MM.1S (cell line): Measurements from ENCODE around the gene TESK2.

Experiments
- DNase-seq: peaks from one replicate; pipeline ENCODE4 v3.0.0-alpha.2; 2015
- H2AFZ ChIP-seq: fragments of 300-600 bp; sonication (generic); 2 replicates; pipeline ENCODE4 v1.6.0; 2016; ENCODE audit warnings: antibody characterized with exemption, low read length
- H3F3A ChIP-seq: fragments of 300-600 bp; sonication (generic); 2 replicates; pipeline ENCODE4 v1.6.1; 2016; ENCODE audit warnings: mild to moderate bottlenecking, antibody characterized with exemption, low read length, moderate library complexity, mixed read lengths; ENCODE audit not compliant: insufficient read depth
- H3K27ac ChIP-seq: fragments of 300-600 bp; sonication (generic); 2 replicates; pipeline ENCODE4 v1.5.1; 2016; ENCODE audit warnings: mild to moderate bottlenecking, low read length
- H3K27me3 ChIP-seq: fragments of 300-600 bp; sonication (generic); replicated peaks from 2 replicates; pipeline ENCODE4 v1.6.0; 2016; ENCODE audit warnings: low read length; ENCODE audit not compliant: insufficient read depth
- H3K36me3 ChIP-seq: fragments of 300-600 bp; sonication (generic); replicated peaks from 2 replicates; pipeline ENCODE4 v1.6.1; 2016; ENCODE audit warnings: mild to moderate bottlenecking, low read length, mixed read lengths; ENCODE audit not compliant: insufficient read depth
- H3K4me1 ChIP-seq: fragments of 300-600 bp; sonication (generic); 2 replicates; pipeline ENCODE4 v1.6.1; 2016; ENCODE audit warnings: low read length, mixed read lengths
- H3K4me2 ChIP-seq: fragments of 300-600 bp; sonication (generic); 2 replicates; pipeline ENCODE4 v1.6.0; 2016; ENCODE audit warnings: low read depth, low read length
- H3K4me3 ChIP-seq: fragments of 300-600 bp; sonication (generic); 2 replicates; pipeline ENCODE4 v1.5.1; 2016; ENCODE audit warnings: low read length, mixed read lengths
- H3K79me2 ChIP-seq: fragments of 300-600 bp; sonication (generic); 2 replicates; pipeline ENCODE4 v1.6.1; 2016; ENCODE audit warnings: mixed run types, low read length, mixed read lengths
- H3K9ac ChIP-seq: fragments of 300-600 bp; sonication (generic); 2 replicates; pipeline ENCODE4 v1.6.1; 2016; ENCODE audit warnings: low read length, mixed read lengths
- H3K9me2 ChIP-seq: fragments of 300-600 bp; sonication (generic); replicated peaks from 2 replicates; pipeline ENCODE4 v1.6.1; 2016; ENCODE audit warnings: mild to moderate bottlenecking, low read length, mixed read lengths; ENCODE audit not compliant: insufficient read depth
- H3K9me3 ChIP-seq: fragments of 300-600 bp; sonication (generic); replicated peaks from 2 replicates; pipeline ENCODE4 v1.6.1; 2016; ENCODE audit warnings: mild to moderate bottlenecking, low read length, mixed read lengths; ENCODE audit not compliant: insufficient read depth
- H4K20me1 ChIP-seq: fragments of 300-600 bp; sonication (generic); 2 replicates; pipeline ENCODE4 v1.6.1; 2016; ENCODE audit warnings: mild to moderate bottlenecking, low read length, moderate library complexity, mixed read lengths; ENCODE audit not compliant: insufficient read depth
- CTCF ChIP-seq: fragments of 300-600 bp; sonication (generic); IDR thresholded peaks from 2 replicates; pipeline ENCODE4 v1.5.1; 2016; ENCODE audit warnings: antibody characterized with exemption, low read length, mixed read lengths
- EZH2 ChIP-seq: fragments of 300-600 bp; sonication (generic); optimal IDR thresholded peaks from 2 replicates; pipeline ENCODE3; 2017; ENCODE audit warnings: low read depth, mild to moderate bottlenecking, antibody characterized with exemption, low read length, mixed read lengths
- EZH2phosphoT487 ChIP-seq: fragments of 300-600 bp; sonication (generic); IDR thresholded peaks from 2 replicates; pipeline ENCODE4 v1.6.1; 2018; ENCODE audit warnings: antibody characterized with exemption, low read length

TESK2 gene

GRCh38 chr1:45395051-45395450 is 95.9 kb downstream of the TESK2 start:
- Histone ChIP-seq H3K9me2 (no peaks in the 10 kb centered on the region), H3K36me3 (no peaks in the 10 kb centered on the region), H2AFZ (no peak overlapping the region), H3K27me3 (no peaks in the 10 kb centered on the region), H3F3A (no peaks in the 10 kb centered on the region), H3K4me3 (no peak overlapping the region), H3K4me1 (peaks cover 15% of the 10 kb centered on the region), H3K79me2 (no peaks in the 10 kb centered on the region), H3K9me3 (no peaks in the 10 kb centered on the region), H3K4me2 (peak overlapping the region; percentile 21; the same call in 1 of the 2 replicates), H4K20me1 (no peaks in the 10 kb centered on the region), H3K9ac (no peak overlapping the region), H3K27ac (no peak overlapping the region)
- no peak for DNase-seq
- TF ChIP-seq EZH2, result no peak

GRCh38 chr1:45394342-45394741 is 96.6 kb downstream of the TESK2 start:
- peak overlapping the region; percentile 48 for H3K4me2 ChIP-seq

GRCh38 chr1:45393718-45394302 is 97.2 kb downstream of the TESK2 start:
- H3K79me2 ChIP-seq, result no peaks in the 10 kb centered on the region
- TF ChIP-seq EZH2phosphoT487 (no peak), EZH2 (no peak), CTCF (no peak)
- DNase-seq, result no peak
- H3K9me2 ChIP-seq, result no peaks in the 10 kb centered on the region
- H3K27me3 ChIP-seq, result no peaks in the 10 kb centered on the region
- no peaks in the 10 kb centered on the region for H3K9me3 ChIP-seq
- H3K9ac ChIP-seq, result no peak overlapping the region
- H3K27ac ChIP-seq, result peak overlapping the region; percentile 15; the same call in 1 of the 2 replicates
- H4K20me1 ChIP-seq, result no peaks in the 10 kb centered on the region
- H3F3A ChIP-seq, result no peaks in the 10 kb centered on the region
- H2AFZ ChIP-seq, result 0 out of 2 replicates have a peak overlapping the region, but pooled peaks have one; percentile 4
- peak overlapping the region; percentile 48 for H3K4me2 ChIP-seq
- peaks cover 15% of the 10 kb centered on the region for H3K4me1 ChIP-seq
- H3K4me3 ChIP-seq, result no peak overlapping the region
- H3K36me3 ChIP-seq, result no peaks in the 10 kb centered on the region

More at GRCh38 chr1:45394342-45394741, 96.6 kb downstream of the TESK2 start:
- 0 out of 2 replicates have a peak overlapping the region, but pooled peaks have one; percentile 4 for H2AFZ ChIP-seq
- no peak overlapping the region for H3K4me3 ChIP-seq
- peaks cover 15% of the 10 kb centered on the region for H3K4me1 ChIP-seq
- no peaks in the 10 kb centered on the region for H3K36me3 ChIP-seq
- peak; percentile 73 for DNase-seq
- H3K9me2 ChIP-seq, result no peaks in the 10 kb centered on the region
- no peaks in the 10 kb centered on the region for H3K27me3 ChIP-seq
- H4K20me1 ChIP-seq, result no peaks in the 10 kb centered on the region
- no peaks in the 10 kb centered on the region for H3K79me2 ChIP-seq
- no peaks in the 10 kb centered on the region for H3K9me3 ChIP-seq
- TF ChIP-seq CTCF (no peak), EZH2phosphoT487 (no peak), EZH2 (no peak)
- H3F3A ChIP-seq, result no peaks in the 10 kb centered on the region
- no peak overlapping the region for H3K9ac ChIP-seq
- H3K27ac ChIP-seq, result peak overlapping the region; percentile 15; the same call in 1 of the 2 replicates

GRCh38 chr1:45386219-45386618 is 104.7 kb downstream of the TESK2 start:
- Histone ChIP-seq H3K9ac (no peak overlapping the region), H3F3A (no peaks in the 10 kb centered on the region), H3K27me3 (no peaks in the 10 kb centered on the region), H3K4me3 (no peak overlapping the region), H3K27ac (no peak overlapping the region), H3K4me2 (no peak overlapping the region), H3K36me3 (no peaks in the 10 kb centered on the region), H2AFZ (no peak overlapping the region), H3K4me1 (no peaks in the 10 kb centered on the region), H3K9me2 (no peaks in the 10 kb centered on the region), H3K79me2 (no peaks in the 10 kb centered on the region), H3K9me3 (no peaks in the 10 kb centered on the region), H4K20me1 (no peaks in the 10 kb centered on the region)
- no peak for DNase-seq
- no peak for TF ChIP-seq EZH2
- no peak for TF ChIP-seq EZH2phosphoT487
- TF ChIP-seq CTCF, result no peak
